ENCODE measurements around the gene SYT1. TPM values are rescaled to one million over a fixed set of nuclear protein-coding genes. Genes with fewer than 3 reads are reported as not detected.

The SYT1 gene
- polyA plus RNA-seq, 2 donors, result 0.04 to 0.09 TPM

DNA sequence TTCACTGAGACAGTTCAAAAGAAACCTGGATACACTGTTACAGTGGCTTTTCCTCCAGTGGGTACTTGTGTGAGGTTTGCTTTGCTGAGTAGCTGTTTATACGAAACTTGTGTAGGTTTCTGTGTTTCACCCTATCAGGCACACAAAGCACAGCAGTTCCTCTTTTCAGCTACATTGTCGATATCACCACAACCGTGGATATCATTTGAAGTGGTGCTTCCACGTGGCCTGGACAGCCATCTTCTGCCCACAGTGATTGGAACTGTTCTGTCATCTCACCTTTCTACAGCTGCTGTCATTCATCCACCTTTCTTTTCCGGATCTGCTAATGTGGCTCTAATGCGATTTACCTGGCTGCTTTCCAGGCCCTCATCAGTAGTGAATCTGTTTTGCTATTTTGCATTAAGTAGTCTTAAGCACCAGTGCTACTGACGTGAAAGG lies 368.8 kb downstream of the SYT1 start:
- Histone ChIP-seq H3K27ac (ENCODE audit: low read depth in 2 of 2, low read length in 1 of 2) (no peak overlapping the region), H3K9me3 (ENCODE audit: control insufficient read depth in 2 of 2, insufficient read depth in 1 of 2, low read depth in 1 of 2, low read length in 1 of 2) (no peaks in the 10 kb centered on the region), H3K4me3 (ENCODE audit: low read depth in 1 of 2, low read length in 2 of 2) (no peak overlapping the region), H3K4me1 (ENCODE audit: control insufficient read depth in 2 of 2, insufficient read depth in 2 of 2, low read length in 1 of 2) (no peaks in the 10 kb centered on the region), H3K36me3 (ENCODE audit: control insufficient read depth in 2 of 2, insufficient read depth in 2 of 2, low read length in 1 of 2) (no peaks in the 10 kb centered on the region), H3K27me3 (ENCODE audit: control insufficient read depth in 1 of 2, insufficient read depth in 2 of 2, low read length in 2 of 2) (no peaks in the 10 kb centered on the region)
- 55 to 65% methylated on average over 7 of the region's 7 CpGs for WGBS, 2 donors

DNA sequence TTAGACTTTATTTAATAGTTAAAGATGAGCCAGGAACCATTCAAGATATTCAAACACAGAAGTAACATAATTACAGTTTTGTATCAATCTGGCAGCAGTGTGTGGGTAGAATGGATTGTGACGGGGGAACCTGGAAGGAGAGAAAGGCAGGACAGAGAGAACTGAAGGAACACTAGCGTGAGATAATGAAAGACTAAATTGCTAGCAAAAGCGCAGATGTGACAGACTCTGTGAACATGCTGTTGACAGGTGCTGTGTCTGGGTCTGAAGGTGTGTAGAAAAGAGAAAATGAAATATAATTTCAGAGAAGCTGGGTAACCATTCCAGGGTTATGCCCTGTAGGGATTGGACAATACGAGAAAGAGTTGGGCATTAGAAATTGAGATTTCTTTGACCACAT lies 372.3 kb downstream of the SYT1 start:
- Histone ChIP-seq H3K36me3 (ENCODE audit: control insufficient read depth in 2 of 2, insufficient read depth in 2 of 2, low read length in 1 of 2) (no peaks in the 10 kb centered on the region), H3K4me3 (ENCODE audit: low read depth in 1 of 2, low read length in 2 of 2) (no peak overlapping the region), H3K27ac (ENCODE audit: low read depth in 2 of 2, low read length in 1 of 2) (no peak overlapping the region), H3K27me3 (ENCODE audit: control insufficient read depth in 1 of 2, insufficient read depth in 2 of 2, low read length in 2 of 2) (no peaks in the 10 kb centered on the region), H3K4me1 (ENCODE audit: control insufficient read depth in 2 of 2, insufficient read depth in 2 of 2, low read length in 1 of 2) (no peaks in the 10 kb centered on the region), H3K9me3 (ENCODE audit: control insufficient read depth in 2 of 2, insufficient read depth in 1 of 2, low read depth in 1 of 2, low read length in 1 of 2) (no peaks in the 10 kb centered on the region)
- 89 to 95% methylated on average over 4 of the region's 4 CpGs for WGBS, 2 donors

DNA sequence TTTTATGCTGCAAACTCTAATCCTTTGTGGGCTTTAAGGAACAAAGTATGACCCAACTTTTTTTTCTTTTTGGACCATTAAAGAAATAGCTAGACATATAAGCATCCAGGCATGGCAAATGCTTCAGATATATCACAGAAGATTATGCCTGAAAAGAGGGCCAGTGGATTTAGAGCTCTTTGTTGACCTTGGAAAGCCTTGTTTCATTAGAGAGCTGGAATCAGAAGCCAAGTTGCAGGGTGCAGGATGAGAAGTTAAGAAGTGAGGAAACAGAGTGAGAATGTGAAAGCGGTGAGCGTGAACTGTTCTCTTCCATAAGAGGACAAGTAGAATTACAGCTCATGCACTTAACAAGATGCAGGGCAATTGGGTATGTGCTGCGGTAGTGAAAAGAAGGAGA lies 373.7 kb downstream of the SYT1 start:
- Histone ChIP-seq H3K4me3 (ENCODE audit: low read depth in 1 of 2, low read length in 2 of 2) (no peak overlapping the region), H3K36me3 (ENCODE audit: control insufficient read depth in 2 of 2, insufficient read depth in 2 of 2, low read length in 1 of 2) (no peaks in the 10 kb centered on the region), H3K9me3 (ENCODE audit: control insufficient read depth in 2 of 2, insufficient read depth in 1 of 2, low read depth in 1 of 2, low read length in 1 of 2) (no peaks in the 10 kb centered on the region), H3K27me3 (ENCODE audit: control insufficient read depth in 1 of 2, insufficient read depth in 2 of 2, low read length in 2 of 2) (no peaks in the 10 kb centered on the region), H3K4me1 (ENCODE audit: control insufficient read depth in 2 of 2, insufficient read depth in 2 of 2, low read length in 1 of 2) (no peaks in the 10 kb centered on the region), H3K27ac (ENCODE audit: low read depth in 2 of 2, low read length in 1 of 2) (no peak overlapping the region)
- WGBS, 2 donors, result 81 to 91% methylated on average over 3 of the region's 3 CpGs

DNA sequence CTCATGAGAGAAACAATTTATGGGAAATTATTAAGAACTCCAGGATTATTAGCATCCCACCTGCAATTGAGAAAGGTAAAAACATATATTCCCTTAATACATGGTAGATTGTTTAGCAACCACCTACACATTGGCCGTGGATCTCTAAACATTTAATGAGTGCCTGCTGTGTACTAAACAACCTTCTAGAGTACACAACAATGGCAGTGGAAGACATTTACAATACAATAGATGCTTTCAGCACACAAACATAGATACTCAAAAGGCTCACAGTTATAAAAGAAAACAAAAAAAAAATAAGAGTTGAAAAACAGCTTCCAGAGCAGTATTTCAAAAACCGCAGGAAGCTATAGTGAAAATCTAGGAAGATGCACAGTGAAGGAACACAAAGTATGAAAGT lies 382.9 kb downstream of the SYT1 start:
- Histone ChIP-seq H3K4me1 (ENCODE audit: control insufficient read depth in 2 of 2, insufficient read depth in 2 of 2, low read length in 1 of 2) (no peaks in the 10 kb centered on the region), H3K36me3 (ENCODE audit: control insufficient read depth in 2 of 2, insufficient read depth in 2 of 2, low read length in 1 of 2) (no peaks in the 10 kb centered on the region), H3K9me3 (ENCODE audit: control insufficient read depth in 2 of 2, insufficient read depth in 1 of 2, low read depth in 1 of 2, low read length in 1 of 2) (no peaks in the 10 kb centered on the region), H3K27ac (ENCODE audit: low read depth in 2 of 2, low read length in 1 of 2) (no peak overlapping the region), H3K4me3 (ENCODE audit: low read depth in 1 of 2, low read length in 2 of 2) (no peak overlapping the region), H3K27me3 (ENCODE audit: control insufficient read depth in 1 of 2, insufficient read depth in 2 of 2, low read length in 2 of 2) (no peaks in the 10 kb centered on the region)
- 78 to 92% methylated on average over 2 of the region's 2 CpGs for WGBS, 2 donors

DNA sequence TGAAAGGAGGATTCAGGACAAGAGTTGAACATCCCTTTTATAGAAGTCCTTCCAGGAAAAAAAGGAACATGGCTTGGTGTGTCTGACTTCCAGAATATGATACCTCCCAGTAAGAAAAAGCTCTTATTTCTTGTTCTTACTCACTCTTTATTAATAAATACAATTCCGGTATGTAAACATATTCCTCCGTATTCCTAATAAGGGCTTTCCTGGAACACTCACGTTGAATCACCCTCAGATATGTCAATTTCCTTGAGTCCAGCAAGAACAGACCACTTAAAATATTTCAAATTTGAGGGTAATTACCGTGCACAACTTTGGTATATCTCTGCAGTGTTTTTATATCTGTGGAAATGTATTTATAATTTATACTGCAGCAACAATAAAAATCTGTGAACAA lies 385.6 kb downstream of the SYT1 start:
- 80 to 87% methylated on average over 4 of the region's 4 CpGs for WGBS, 2 donors
- no peaks in the 10 kb centered on the region for H3K9me3 ChIP-seq (ENCODE audit: control insufficient read depth in 2 of 2, insufficient read depth in 1 of 2, low read depth in 1 of 2, low read length in 1 of 2)

DNA sequence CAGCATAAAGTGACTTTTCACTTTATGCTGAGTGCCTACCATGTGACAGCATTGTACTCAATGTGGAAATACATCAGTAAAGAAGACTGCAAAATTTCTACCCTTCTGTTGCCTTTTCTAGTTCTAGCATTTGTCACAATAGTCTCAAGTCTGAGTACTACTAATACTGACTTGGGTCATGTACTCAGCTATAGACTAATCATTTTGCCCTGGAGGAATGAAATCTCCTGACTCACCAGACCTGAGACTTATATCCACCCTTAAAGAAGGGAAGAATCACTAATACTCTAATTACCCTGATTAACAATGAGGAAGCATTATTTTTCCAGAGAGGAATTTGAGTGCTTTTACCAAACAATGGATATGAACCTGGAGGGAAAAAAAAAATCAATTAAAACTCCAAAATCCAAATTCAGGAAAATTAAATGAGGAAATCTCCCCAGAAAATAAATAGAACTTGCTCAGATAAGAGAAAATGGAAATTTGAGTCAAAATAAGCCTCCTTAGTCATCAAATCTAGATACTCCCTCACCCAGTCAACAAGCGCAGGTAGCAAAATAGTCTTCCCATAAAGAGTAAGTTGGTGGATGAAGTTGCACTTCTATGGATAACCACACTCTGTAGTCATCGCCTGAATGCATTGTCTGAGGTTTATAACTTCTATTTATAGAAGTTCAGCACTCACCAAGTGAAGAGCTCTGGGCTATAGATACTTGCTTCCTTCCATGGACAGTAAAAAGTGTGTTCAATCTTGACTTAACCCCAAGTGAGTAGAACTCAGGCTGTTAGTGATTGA lies 386.6 kb downstream of the SYT1 start:
- Histone ChIP-seq H3K27ac (ENCODE audit: low read depth in 2 of 2, low read length in 1 of 2) (no peak overlapping the region), H3K27me3 (ENCODE audit: control insufficient read depth in 1 of 2, insufficient read depth in 2 of 2, low read length in 2 of 2) (no peaks in the 10 kb centered on the region), H3K4me1 (ENCODE audit: control insufficient read depth in 2 of 2, insufficient read depth in 2 of 2, low read length in 1 of 2) (no peaks in the 10 kb centered on the region), H3K4me3 (ENCODE audit: low read depth in 1 of 2, low read length in 2 of 2) (no peak overlapping the region), H3K9me3 (ENCODE audit: control insufficient read depth in 2 of 2, insufficient read depth in 1 of 2, low read depth in 1 of 2, low read length in 1 of 2) (no peaks in the 10 kb centered on the region), H3K36me3 (ENCODE audit: control insufficient read depth in 2 of 2, insufficient read depth in 2 of 2, low read length in 1 of 2) (no peaks in the 10 kb centered on the region)
- WGBS, 2 donors, result 79 to 85% methylated on average over 2 of the region's 2 CpGs

More for the DNA sequence above, 385.6 kb downstream of the SYT1 start:
- no peaks in the 10 kb centered on the region for H3K36me3 ChIP-seq (ENCODE audit: control insufficient read depth in 2 of 2, insufficient read depth in 2 of 2, low read length in 1 of 2)
- H3K4me3 ChIP-seq (ENCODE audit: low read depth in 1 of 2, low read length in 2 of 2), result no peak overlapping the region
- no peak overlapping the region for H3K27ac ChIP-seq (ENCODE audit: low read depth in 2 of 2, low read length in 1 of 2)
- no peaks in the 10 kb centered on the region for H3K4me1 ChIP-seq (ENCODE audit: control insufficient read depth in 2 of 2, insufficient read depth in 2 of 2, low read length in 1 of 2)
- no peaks in the 10 kb centered on the region for H3K27me3 ChIP-seq (ENCODE audit: control insufficient read depth in 1 of 2, insufficient read depth in 2 of 2, low read length in 2 of 2)

DNA sequence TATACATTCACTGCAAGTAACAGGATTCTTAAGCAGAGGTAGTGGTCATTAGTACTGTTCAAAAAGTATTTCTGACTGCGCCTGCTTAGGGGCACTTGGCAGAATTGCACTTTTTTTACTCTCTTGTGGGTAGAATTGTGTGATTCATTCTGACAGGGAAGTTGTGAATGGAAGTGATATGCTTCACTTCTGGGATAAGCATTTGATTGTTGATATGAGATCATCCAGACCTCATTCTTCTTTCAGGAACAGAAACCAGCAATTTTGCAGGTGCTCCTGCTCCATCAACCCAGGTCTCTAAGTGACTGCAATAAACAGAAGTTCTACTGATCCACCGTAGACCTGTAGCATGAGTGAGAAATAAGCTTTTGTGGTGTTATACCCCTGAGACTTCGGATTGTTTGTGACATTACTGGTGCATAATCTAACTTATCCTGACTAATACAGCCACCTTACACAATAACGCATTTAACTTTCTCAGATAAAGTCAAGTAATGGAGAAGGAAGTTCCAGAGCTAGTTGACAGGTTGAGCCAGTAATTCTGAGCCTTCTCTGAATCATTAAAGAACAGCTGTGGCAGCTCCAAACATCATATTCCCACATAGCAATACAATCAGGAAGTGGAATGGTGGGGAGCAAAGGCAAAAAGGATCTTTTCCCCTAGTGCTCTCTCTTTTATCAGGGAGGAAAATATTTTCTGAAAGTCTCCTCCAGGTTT lies 387.9 kb downstream of the SYT1 start:
- Histone ChIP-seq H3K27ac (ENCODE audit: low read depth in 2 of 2, low read length in 1 of 2) (no peak overlapping the region), H3K36me3 (ENCODE audit: control insufficient read depth in 2 of 2, insufficient read depth in 2 of 2, low read length in 1 of 2) (no peaks in the 10 kb centered on the region), H3K4me3 (ENCODE audit: low read depth in 1 of 2, low read length in 2 of 2) (no peak overlapping the region), H3K4me1 (ENCODE audit: control insufficient read depth in 2 of 2, insufficient read depth in 2 of 2, low read length in 1 of 2) (no peaks in the 10 kb centered on the region), H3K9me3 (ENCODE audit: control insufficient read depth in 2 of 2, insufficient read depth in 1 of 2, low read depth in 1 of 2, low read length in 1 of 2) (no peaks in the 10 kb centered on the region), H3K27me3 (ENCODE audit: control insufficient read depth in 1 of 2, insufficient read depth in 2 of 2, low read length in 2 of 2) (no peaks in the 10 kb centered on the region)
- 81 to 86% methylated on average over 4 of the region's 4 CpGs for WGBS, 2 donors

DNA sequence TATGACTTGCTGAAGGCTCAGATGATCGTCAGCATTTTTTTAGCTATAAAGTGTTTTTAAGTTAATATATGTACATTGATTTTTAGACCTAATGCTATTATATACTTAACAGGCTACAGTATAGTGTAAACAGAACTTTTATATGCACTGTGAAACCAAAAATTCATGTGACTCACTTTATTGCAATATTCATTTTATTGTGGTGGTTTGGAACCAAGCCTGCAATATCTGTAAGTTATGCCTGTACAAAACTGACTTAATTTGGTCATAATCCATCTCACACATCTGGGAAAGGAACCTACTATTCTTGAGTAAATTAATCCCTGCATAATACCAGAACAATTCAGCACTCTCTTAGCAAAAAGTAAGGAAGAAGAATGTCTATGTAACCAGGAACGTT lies 390.7 kb downstream of the SYT1 start:
- WGBS, 2 donors, result 47 to 53% methylated on average over 2 of the region's 2 CpGs
- Histone ChIP-seq H3K27ac (ENCODE audit: low read depth in 2 of 2, low read length in 1 of 2) (no peak overlapping the region), H3K27me3 (ENCODE audit: control insufficient read depth in 1 of 2, insufficient read depth in 2 of 2, low read length in 2 of 2) (no peaks in the 10 kb centered on the region), H3K4me3 (ENCODE audit: low read depth in 1 of 2, low read length in 2 of 2) (no peak overlapping the region), H3K4me1 (ENCODE audit: control insufficient read depth in 2 of 2, insufficient read depth in 2 of 2, low read length in 1 of 2) (no peaks in the 10 kb centered on the region), H3K36me3 (ENCODE audit: control insufficient read depth in 2 of 2, insufficient read depth in 2 of 2, low read length in 1 of 2) (no peaks in the 10 kb centered on the region), H3K9me3 (ENCODE audit: control insufficient read depth in 2 of 2, insufficient read depth in 1 of 2, low read depth in 1 of 2, low read length in 1 of 2) (no peaks in the 10 kb centered on the region)

DNA sequence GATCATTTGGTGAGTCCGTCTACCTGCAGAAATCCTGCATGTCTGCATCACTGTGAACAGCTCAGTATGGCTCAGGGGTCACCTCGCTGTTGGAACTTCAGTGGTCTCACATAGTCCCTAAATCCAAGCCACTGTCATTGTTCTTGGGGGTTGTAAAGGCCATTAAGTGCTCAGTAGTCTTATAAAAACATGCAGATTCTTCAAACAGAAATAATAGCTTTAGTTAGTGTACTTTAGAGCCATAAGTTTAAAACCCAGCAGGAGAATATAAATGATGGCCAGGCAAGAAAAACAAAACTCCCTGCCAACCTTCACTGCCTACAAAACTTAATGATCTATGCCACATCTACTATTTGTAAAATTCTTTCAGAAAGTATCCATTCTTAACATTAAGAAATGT lies 396.3 kb downstream of the SYT1 start:
- Histone ChIP-seq H3K4me3 (ENCODE audit: low read depth in 1 of 2, low read length in 2 of 2) (no peak overlapping the region), H3K27me3 (ENCODE audit: control insufficient read depth in 1 of 2, insufficient read depth in 2 of 2, low read length in 2 of 2) (no peaks in the 10 kb centered on the region), H3K4me1 (ENCODE audit: control insufficient read depth in 2 of 2, insufficient read depth in 2 of 2, low read length in 1 of 2) (no peaks in the 10 kb centered on the region), H3K36me3 (ENCODE audit: control insufficient read depth in 2 of 2, insufficient read depth in 2 of 2, low read length in 1 of 2) (no peaks in the 10 kb centered on the region), H3K27ac (ENCODE audit: low read depth in 2 of 2, low read length in 1 of 2) (no peak overlapping the region), H3K9me3 (ENCODE audit: control insufficient read depth in 2 of 2, insufficient read depth in 1 of 2, low read depth in 1 of 2, low read length in 1 of 2) (no peaks in the 10 kb centered on the region)
- 70 to 87% methylated on average over 2 of the region's 2 CpGs for WGBS, 2 donors

DNA sequence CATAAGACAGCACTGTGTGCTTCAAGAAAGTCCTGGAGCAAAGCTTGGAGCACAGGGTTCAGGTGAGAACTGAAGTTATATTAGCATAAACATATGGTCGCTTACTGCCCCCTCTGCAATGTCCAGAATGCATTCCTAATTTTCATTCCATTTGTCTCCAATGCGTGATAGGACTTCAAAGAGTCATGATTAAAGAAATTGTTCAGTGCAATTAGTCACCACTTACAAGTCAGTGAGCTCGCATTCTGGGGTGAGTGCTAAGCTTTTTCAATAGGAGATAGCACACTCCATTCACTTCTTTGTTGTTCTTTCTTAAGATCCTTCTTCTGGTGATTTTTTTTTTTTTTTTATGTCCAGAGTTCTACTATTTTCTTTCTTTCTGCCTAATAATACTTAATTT lies 398.4 kb downstream of the SYT1 start:
- Histone ChIP-seq H3K4me1 (ENCODE audit: control insufficient read depth in 2 of 2, insufficient read depth in 2 of 2, low read length in 1 of 2) (no peaks in the 10 kb centered on the region), H3K9me3 (ENCODE audit: control insufficient read depth in 2 of 2, insufficient read depth in 1 of 2, low read depth in 1 of 2, low read length in 1 of 2) (no peaks in the 10 kb centered on the region), H3K27me3 (ENCODE audit: control insufficient read depth in 1 of 2, insufficient read depth in 2 of 2, low read length in 2 of 2) (no peaks in the 10 kb centered on the region), H3K4me3 (ENCODE audit: low read depth in 1 of 2, low read length in 2 of 2) (no peak overlapping the region), H3K27ac (ENCODE audit: low read depth in 2 of 2, low read length in 1 of 2) (no peak overlapping the region), H3K36me3 (ENCODE audit: control insufficient read depth in 2 of 2, insufficient read depth in 2 of 2, low read length in 1 of 2) (no peaks in the 10 kb centered on the region)
- WGBS, 2 donors, result 66 to 69% methylated on average over 3 of the region's 3 CpGs

Data from esophagus (tissue), 2 donors.